DMS114 treated with DMSO at 0.1 percent for 48 hours (cell line): ENCODE measurements around the gene RBM28.

Experiments
- DNase-seq: peaks from one replicate; lab custom pipeline; 2025; ENCODE audit not compliant: unreplicated experiment; lab: John Stamatoyannopoulos, UW

RBM28 gene

GRCh38 chr7:128374041-128374440, 30.3 kb upstream of the RBM28 start:
- DNase-seq: no peak

- no peak for DNase-seq
These were observed 29.9 kb upstream of the RBM28 start for GRCh38 chr7:128373606-128374005.

- DNase-seq: no peak
These were observed 26.8 kb upstream of the RBM28 start for GRCh38 chr7:128370491-128370890.

GRCh38 chr7:128366986-128367385, 23.3 kb upstream of the RBM28 start:
- no peak for DNase-seq

- no peak for DNase-seq
These were observed 22.6 kb upstream of the RBM28 start for GRCh38 chr7:128366300-128366699.

GRCh38 chr7:128365432-128365831, 21.7 kb upstream of the RBM28 start:
- no peak for DNase-seq

GRCh38 chr7:128364166-128364870, 20.6 kb upstream of the RBM28 start:
- no peak for DNase-seq

- no peak for DNase-seq
These were observed 19.6 kb upstream of the RBM28 start for GRCh38 chr7:128363261-128363721.

GRCh38 chr7:128362670-128363069, 19.0 kb upstream of the RBM28 start:
- DNase-seq: no peak

- no peak for DNase-seq
These were observed 18.0 kb upstream of the RBM28 start, which contains the start of gene PRRT4 for GRCh38 chr7:128361411-128362379. TSS of gene PRRT4 (minus strand) at chr7:128361690.

GRCh38 chr7:128360359-128360678, 16.6 kb upstream of the RBM28 start:
- DNase-seq: no peak

- no peak for DNase-seq
These were observed 16.2 kb upstream of the RBM28 start for GRCh38 chr7:128359939-128360338.

- DNase-seq: no peak
These were observed 15.6 kb upstream of the RBM28 start for GRCh38 chr7:128359336-128359735.

GRCh38 chr7:128358233-128358632, 14.5 kb upstream of the RBM28 start:
- DNase-seq: no peak

GRCh38 chr7:128357217-128357613, 13.5 kb upstream of the RBM28 start:
- no peak for DNase-seq

GRCh38 chr7:128356546-128357216, 13.0 kb upstream of the RBM28 start:
- DNase-seq: no peak

- no peak for DNase-seq
These were observed 9.9 kb upstream of the RBM28 start for GRCh38 chr7:128353610-128354009.

GRCh38 chr7:128353189-128353588, 9.5 kb upstream of the RBM28 start:
- DNase-seq: no peak

GRCh38 chr7:128352636-128353035, 8.9 kb upstream of the RBM28 start:
- no peak for DNase-seq

GRCh38 chr7:128352153-128352537, 8.4 kb upstream of the RBM28 start:
- DNase-seq: no peak

GRCh38 chr7:128351296-128352152, 7.8 kb upstream of the RBM28 start:
- no peak for DNase-seq
